Tibial artery (tissue), 4 donors: ENCODE measurements around the gene DHTKD1.

Experiments
- DNase-seq, 2 donors: peaks; one replicate each; pipeline ENCODE4 v3.0.0-alpha.2; 2019
- H3K27ac ChIP-seq, 2 donors: fragments of 200-600 bp; sonication (generic) in 1 of 2; 1 replicate in 1 of 2; 2 replicates in 1 of 2; pipeline ENCODE4 v1.5.1; 2018 to 2019; ENCODE audit warnings: mild to moderate bottlenecking in 1 of 2
- H3K27me3 ChIP-seq, 2 donors: fragments of 200-600 bp; sonication (generic) in 1 of 2; one replicate each; pipeline versions ENCODE4 v1.5.1 to v1.6.0; 2016 to 2019
- H3K36me3 ChIP-seq, 3 donors: fragments of 200-600 bp; sonication (generic) in 2 of 3; one replicate each; pipeline ENCODE4 v1.5.1; 2016 to 2019; ENCODE audit warnings: mild to moderate bottlenecking in 2 of 3
- H3K4me1 ChIP-seq, 4 donors: fragments of 200-600 bp; sonication (generic) in 2 of 4; 1 replicate in 3 of 4; 2 replicates in 1 of 4; pipeline ENCODE4 v1.5.1; 2016 to 2019
- H3K4me3 ChIP-seq, 2 donors: fragments of 200-600 bp; sonication (generic) in 1 of 2; 1 replicate in 1 of 2; 2 replicates in 1 of 2; pipeline ENCODE4 v1.5.1; 2018 to 2019; ENCODE audit warnings: mild to moderate bottlenecking in 2 of 2
- H3K9me3 ChIP-seq, 3 donors: fragments of 200-600 bp; sonication (generic) in 1 of 3; one replicate each; pipeline ENCODE4 v1.5.1; 2016 to 2019
- intact Hi-C: fragments of 100-400 bp; cut with DNase I; formaldehyde crosslinking; loops from one replicate; pipeline ENCODE4 v1.15.0; 2023; ENCODE audit warnings: low total_unique reads
- TF ChIP-seq, protein P1 (sequence below), 2 experiments: fragments of 200-600 bp in 1 of 2; fragments of 450-650 bp in 1 of 2; IDR thresholded peaks; one replicate each; pipeline ENCODE4 v1.5.1; 2017 to 2019; ENCODE audit warnings: antibody characterized with exemption in 2 of 2, mild to moderate bottlenecking in 1 of 2, moderate library complexity in 1 of 2

DHTKD1 gene

DNA sequence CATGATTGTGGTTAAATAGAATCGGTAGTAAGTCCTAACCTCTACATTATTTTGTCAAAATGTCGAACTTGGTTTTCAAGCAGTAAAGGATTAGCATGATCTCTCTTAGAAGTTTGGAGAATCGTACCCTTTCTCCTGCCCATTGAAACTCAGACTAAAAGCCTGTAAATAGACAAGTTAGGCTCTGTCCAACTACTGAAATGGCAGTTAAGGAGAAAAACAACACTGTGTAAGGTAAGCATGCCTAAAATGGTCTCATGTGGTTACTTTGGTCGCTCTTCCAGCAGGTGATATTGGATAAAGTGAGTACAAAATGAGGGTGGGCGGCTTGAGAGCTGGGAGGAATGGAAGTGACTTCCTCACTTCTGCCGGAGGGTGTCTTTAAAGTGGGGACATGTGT is 85.8 kb downstream of the DHTKD1 start:
- intact Hi-C loops: no loop called here
- TF ChIP-seq, protein P1, sequence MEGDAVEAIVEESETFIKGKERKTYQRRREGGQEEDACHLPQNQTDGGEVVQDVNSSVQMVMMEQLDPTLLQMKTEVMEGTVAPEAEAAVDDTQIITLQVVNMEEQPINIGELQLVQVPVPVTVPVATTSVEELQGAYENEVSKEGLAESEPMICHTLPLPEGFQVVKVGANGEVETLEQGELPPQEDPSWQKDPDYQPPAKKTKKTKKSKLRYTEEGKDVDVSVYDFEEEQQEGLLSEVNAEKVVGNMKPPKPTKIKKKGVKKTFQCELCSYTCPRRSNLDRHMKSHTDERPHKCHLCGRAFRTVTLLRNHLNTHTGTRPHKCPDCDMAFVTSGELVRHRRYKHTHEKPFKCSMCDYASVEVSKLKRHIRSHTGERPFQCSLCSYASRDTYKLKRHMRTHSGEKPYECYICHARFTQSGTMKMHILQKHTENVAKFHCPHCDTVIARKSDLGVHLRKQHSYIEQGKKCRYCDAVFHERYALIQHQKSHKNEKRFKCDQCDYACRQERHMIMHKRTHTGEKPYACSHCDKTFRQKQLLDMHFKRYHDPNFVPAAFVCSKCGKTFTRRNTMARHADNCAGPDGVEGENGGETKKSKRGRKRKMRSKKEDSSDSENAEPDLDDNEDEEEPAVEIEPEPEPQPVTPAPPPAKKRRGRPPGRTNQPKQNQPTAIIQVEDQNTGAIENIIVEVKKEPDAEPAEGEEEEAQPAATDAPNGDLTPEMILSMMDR (IDR thresholded peaks at IDR 0.05): no peak

DNA sequence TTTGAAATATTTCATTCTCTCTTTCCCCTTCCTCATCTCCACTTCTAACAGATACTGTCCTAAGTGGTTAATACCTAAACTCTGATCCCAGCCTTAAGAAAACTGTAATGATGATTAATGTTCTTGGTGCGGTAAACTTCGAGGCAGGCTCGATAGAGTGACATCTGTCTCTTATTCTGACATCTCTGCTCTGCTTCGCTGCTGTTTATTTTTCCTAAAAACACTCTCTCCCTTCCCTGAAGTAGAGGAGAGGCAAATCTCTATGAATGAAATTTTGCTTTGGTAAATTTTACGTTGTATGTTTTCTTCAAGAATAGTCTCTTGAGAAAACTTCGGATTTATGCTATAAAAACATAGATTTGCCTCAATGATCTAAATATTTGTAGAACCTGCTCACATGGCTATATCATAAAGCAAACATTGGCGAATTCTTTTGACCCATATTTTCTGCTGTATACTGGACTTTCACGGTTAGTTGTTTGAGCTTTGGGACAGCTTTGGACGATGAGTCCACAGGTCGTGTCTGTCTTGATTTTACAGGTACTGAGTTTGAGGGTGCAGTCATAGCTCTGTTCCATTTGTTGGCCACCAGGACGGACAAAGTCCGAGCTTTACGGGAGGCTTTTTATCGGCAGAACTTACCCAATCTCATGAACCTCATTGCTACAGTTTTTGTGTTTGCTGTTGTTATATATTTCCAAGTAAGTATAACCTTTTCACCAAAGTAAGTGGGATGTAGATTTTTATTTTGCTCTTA is 87.8 kb downstream of the DHTKD1 start:
- no peak for DNase-seq
- Histone ChIP-seq H3K4me1 (no peaks in the 10 kb centered on the region), H3K9me3 (no peaks in the 10 kb centered on the region), H3K27ac (no peak overlapping the region), H3K4me3 (no peak overlapping the region), H3K27me3 (no peaks in the 10 kb centered on the region), H3K36me3 (peaks cover 34 to 69% (median 45%) of the 10 kb centered on the region in 3 donors)
- TF ChIP-seq, protein P1 (IDR thresholded peaks at IDR 0.05): no peak
- intact Hi-C loops: no loop called here

More for the DNA sequence above, 85.8 kb downstream of the DHTKD1 start:
- H3K27ac ChIP-seq: no peak overlapping the region
- no peaks in the 10 kb centered on the region for H3K27me3 ChIP-seq
- DNase-seq: no peak
- no peak overlapping the region for H3K4me3 ChIP-seq
- peaks cover 31 to 72% (median 50%) of the 10 kb centered on the region in 3 donors for H3K36me3 ChIP-seq
- H3K9me3 ChIP-seq: no peaks in the 10 kb centered on the region
- H3K4me1 ChIP-seq: no peaks in the 10 kb centered on the region

GRCh38 chr10:12158111-12158510 is 89.4 kb downstream of the DHTKD1 start:
- no peaks in the 10 kb centered on the region for H3K9me3 ChIP-seq
- DNase-seq: no peak
- intact Hi-C loops: no loop called here
- no peak overlapping the region for H3K4me3 ChIP-seq
- no peaks in the 10 kb centered on the region for H3K27me3 ChIP-seq
- TF ChIP-seq, protein P1 (IDR thresholded peaks at IDR 0.05): no peak
- no peak overlapping the region for H3K27ac ChIP-seq
- no peaks in the 10 kb centered on the region for H3K4me1 ChIP-seq
- H3K36me3 ChIP-seq: peaks cover 50 to 76% (median 60%) of the 10 kb centered on the region in 3 donors

- intact Hi-C loops: no loop called here
Observed at GRCh38 chr10:12160664-12161063, 91.9 kb downstream of the DHTKD1 start.

DNA sequence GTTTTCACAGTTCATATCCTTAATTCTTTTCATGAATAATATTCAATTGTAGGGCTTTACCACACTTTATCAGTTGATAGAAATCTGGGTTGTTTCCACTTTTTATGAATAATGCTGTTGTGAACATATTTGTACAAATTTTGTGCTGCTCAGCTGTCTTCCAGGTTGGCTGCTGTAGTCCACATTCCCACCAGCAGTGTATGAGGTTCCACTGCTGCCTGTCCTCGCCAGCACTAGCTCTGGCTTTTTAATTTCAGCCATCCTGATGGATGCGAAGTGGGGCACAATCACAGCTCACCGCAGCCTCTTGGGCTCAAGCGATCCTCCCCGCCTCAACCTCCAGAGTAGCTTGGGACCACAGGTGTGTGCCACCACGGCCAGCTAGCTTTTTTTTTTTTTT is 94.2 kb downstream of the DHTKD1 start:
- H3K27me3 ChIP-seq: no peaks in the 10 kb centered on the region
- peaks cover 60 to 89% (median 80%) of the 10 kb centered on the region in 3 donors for H3K36me3 ChIP-seq
- no peak for DNase-seq
- no peaks in the 10 kb centered on the region for H3K4me1 ChIP-seq
- intact Hi-C loops: no loop called here
- no peaks in the 10 kb centered on the region for H3K9me3 ChIP-seq
- H3K27ac ChIP-seq: no peak overlapping the region
- no peak overlapping the region for H3K4me3 ChIP-seq
- TF ChIP-seq, protein P1 (IDR thresholded peaks at IDR 0.05): no peak

More at GRCh38 chr10:12160664-12161063, 91.9 kb downstream of the DHTKD1 start:
- Histone ChIP-seq H3K9me3 (no peaks in the 10 kb centered on the region), H3K27me3 (no peaks in the 10 kb centered on the region), H3K4me1 (no peaks in the 10 kb centered on the region), H3K4me3 (no peak overlapping the region), H3K36me3 (peaks cover 56 to 87% (median 66%) of the 10 kb centered on the region in 3 donors), H3K27ac (no peak overlapping the region)
- no peak for DNase-seq
- TF ChIP-seq, protein P1 (IDR thresholded peaks at IDR 0.05): no peak
